Measurements from ENCODE around the gene RNF123. TPM values are rescaled to one million over a fixed set of nuclear protein-coding genes. Genes with fewer than 3 reads are reported as not detected.
"Not testable (repeated sequence)": the region's sequence is repeated elsewhere in the genome, so short reads cannot be mapped to it uniquely, and the experiment has no call there.

RNF123 gene
- total RNA-seq, 6 experiments from 2014 or later, result 32.4 to 48.3 (median 39.9) TPM

DNA sequence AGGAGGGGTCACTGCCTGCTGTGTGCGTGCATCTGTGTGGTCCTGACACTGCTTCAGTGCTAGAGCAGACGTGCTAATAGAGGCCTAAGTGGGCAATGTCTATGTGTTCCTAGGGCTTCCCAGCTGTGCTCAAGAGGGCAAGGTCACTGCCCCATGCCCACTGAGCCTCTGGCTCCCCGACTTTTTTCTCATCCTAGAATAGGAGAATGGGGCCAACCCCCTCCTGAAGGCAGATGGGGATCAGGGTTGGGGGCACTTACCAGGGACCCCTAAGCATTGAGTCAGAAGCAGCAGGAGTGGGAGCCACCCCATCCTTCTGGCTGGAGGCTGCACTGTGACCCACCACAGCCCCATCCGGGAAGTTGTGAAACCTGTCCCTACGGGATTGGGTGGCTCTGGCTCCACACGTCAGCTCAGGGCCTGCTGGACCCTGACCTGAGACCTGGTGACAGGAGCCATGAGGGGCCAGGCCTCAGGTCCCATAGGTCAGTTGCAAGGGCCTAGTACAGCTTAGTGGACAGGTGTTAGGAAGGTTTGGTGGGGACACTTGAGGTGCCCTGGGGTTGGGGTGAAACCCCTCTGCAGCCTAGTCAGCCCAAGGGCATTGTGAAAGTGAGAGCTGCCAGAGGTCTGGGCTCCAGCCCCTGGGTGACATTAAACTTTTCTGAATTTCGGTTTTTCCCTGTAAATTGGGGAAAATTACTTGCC lies 865 bp upstream of the RNF123 start:
- WGBS (ENCODE audit: insufficient coverage, low coverage, low lambda C conversion rate, missing lambda C conversion rate), result 20% methylated on average over 2 of the region's 7 CpGs
- peak; percentile 83 to 89 (median 86) for ATAC-seq
- Histone ChIP-seq H3K36me3 (peaks cover 0 to 13% (median 4%) of the 10 kb centered on the region in 4 donors), H3K4me1 (peaks cover 0 to 26% (median 0%) of the 10 kb centered on the region in 4 donors), H3K27ac (peak overlapping the region; percentile 88 to 97 (median 91)), H3K4me3 (peak overlapping the region; percentile 99 to 100 (median 100))
- H3K9me3 ChIP-seq; H3K27me3 ChIP-seq; intact Hi-C loops (cut with DNase I): not testable (repeated sequence)
- peak; percentile 89 for TF ChIP-seq POLR2A (IDR thresholded peaks at IDR 0.05)
- DNase-seq, result peak; percentile 70 to 89 (median 88)

DNA sequence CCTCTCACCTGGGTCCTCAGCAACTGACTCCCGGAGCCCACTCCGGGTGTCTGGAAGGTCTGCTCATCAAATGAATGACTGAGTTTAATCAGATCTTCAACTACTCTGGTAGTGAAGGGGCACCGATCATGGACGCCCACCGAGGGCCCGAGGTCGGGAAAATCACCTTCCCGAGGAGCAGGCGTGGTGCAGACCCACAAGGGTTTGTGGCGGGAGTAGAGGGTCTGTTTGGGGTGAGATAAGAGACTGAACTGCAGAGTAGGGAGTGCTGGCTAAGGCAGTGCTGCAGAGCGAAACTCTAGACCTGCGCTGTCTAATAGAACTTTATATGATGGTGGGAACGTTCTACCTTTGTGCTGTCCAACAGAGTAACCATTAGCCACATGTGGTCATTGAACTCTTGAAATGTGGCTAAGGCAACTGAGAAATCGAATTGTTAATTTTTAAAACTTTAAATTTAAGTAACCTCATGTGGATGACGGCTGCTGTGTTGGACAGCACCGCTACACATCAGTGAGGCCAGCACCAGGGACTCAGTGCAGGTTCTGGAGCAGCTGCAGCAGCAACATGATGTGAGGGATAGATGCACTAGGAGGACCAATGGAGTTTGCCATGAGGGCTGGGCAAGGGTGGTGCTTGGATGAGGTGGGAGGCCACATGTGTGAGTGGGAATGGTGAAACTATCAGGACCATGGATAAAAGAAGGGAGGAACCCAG lies 709 bp downstream of the RNF123 start:
- Histone ChIP-seq H3K27ac (peak overlapping the region in 2 of 3 donors; percentile 88 to 91), H3K4me3 (peak overlapping the region; percentile 99 to 100 (median 100)), H3K4me1 (peaks cover 0 to 26% (median 0%) of the 10 kb centered on the region in 4 donors)
- DNase-seq; H3K9me3 ChIP-seq; H3K27me3 ChIP-seq; H3K36me3 ChIP-seq; intact Hi-C loops (cut with DNase I); ATAC-seq: not testable (repeated sequence)
- WGBS (ENCODE audit: insufficient coverage, low coverage, low lambda C conversion rate, missing lambda C conversion rate), result 9% methylated on average over 14 of the region's 16 CpGs

DNA sequence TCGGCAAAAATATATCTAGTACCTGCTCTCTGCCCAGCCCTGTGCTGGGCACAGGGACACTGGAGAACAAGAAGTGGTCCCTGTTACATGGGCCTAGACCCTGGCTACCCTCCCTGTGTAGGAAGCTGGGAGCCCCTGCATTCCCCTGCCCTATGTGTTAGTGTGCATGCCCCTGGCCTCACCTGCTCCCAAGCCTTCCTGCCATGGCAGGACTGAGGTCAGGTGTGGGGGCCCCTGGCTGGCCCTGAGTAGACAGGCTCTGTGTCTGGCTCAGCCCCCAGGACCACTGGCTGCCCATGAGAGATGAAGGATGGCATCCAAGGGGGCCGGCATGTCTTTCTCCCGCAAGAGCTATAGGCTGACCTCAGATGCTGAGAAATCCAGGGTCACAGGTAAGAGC lies 1.5 kb downstream of the RNF123 start:
- H3K27ac ChIP-seq; ATAC-seq; H3K27me3 ChIP-seq; DNase-seq; H3K4me3 ChIP-seq; intact Hi-C loops (cut with DNase I); H3K36me3 ChIP-seq; H3K9me3 ChIP-seq: not testable (repeated sequence)
- peaks cover 0 to 26% (median 0%) of the 10 kb centered on the region in 4 donors for H3K4me1 ChIP-seq
- 67% methylated on average over 1 of the region's 3 CpGs for WGBS (ENCODE audit: insufficient coverage, low coverage, low lambda C conversion rate, missing lambda C conversion rate)

DNA sequence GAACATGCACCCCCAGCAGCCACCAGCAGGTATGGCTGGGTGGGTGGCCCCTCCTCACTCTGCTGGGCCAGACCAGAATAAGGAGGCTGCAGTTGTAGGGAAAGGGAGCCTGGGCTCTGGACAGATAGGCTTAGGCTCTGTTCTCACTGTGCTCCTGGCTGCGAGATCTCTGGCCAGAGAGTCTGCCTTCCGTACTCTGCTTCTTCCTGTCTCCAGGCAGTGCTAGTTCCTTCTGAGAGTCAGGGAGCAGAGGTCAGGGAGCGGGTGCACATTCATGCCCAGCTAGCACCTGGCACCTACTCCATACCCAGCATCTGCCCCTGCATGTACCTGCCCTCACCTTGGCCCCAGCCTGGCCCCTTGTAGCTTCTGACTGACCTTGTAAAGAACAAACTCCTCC lies 2.1 kb downstream of the RNF123 start:
- peaks cover 0 to 26% (median 0%) of the 10 kb centered on the region in 4 donors for H3K4me1 ChIP-seq
- H3K36me3 ChIP-seq; H3K4me3 ChIP-seq; H3K27ac ChIP-seq; H3K9me3 ChIP-seq; intact Hi-C loops (cut with DNase I); DNase-seq; H3K27me3 ChIP-seq; ATAC-seq: not testable (repeated sequence)
- no CpG with 5 or more reads among the region's 3 CpGs for WGBS (ENCODE audit: insufficient coverage, low coverage, low lambda C conversion rate, missing lambda C conversion rate)

DNA sequence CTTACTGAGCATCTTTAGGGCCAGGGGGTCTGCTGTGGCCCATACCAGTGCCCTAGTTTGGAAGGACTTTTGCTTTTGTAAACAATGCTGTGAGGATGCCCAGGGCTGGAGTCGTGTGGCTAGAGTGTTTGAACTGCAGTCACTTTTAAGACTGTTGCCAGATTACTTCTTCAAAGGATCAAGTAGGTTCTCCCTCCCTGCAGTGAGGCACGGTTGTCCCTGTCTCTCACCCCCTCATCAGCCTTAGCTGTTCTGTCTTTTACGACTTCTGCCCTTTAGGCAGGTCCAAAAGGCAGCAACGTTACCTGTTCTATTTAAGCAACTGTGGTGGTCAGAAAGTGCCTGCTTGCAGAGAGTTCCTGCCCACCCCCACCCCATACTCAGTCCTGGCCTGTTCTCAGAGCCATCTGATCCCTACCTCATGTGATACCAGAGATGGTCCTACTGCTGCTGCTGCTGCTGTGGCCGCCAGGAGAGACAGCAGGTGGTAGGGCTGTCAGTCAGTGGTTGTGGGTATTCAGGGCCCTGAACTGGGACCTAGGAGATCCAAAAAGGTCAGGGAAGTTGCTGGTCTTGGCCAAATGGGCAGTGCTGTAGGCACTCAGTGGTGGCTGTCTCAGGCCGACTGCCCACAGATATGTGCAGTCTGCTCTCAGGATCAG lies 5.2 kb downstream of the RNF123 start:
- DNase-seq; H3K27ac ChIP-seq; intact Hi-C loops (cut with DNase I); H3K9me3 ChIP-seq; H3K4me3 ChIP-seq; H3K27me3 ChIP-seq; ATAC-seq: not testable (repeated sequence)
- H3K36me3 ChIP-seq, result peaks cover 0 to 19% (median 5%) of the 10 kb centered on the region in 4 donors
- WGBS (ENCODE audit: insufficient coverage, low coverage, low lambda C conversion rate, missing lambda C conversion rate), result 42% methylated on average over 4 of the region's 6 CpGs
- peaks cover 0 to 18% (median 0%) of the 10 kb centered on the region in 4 donors for H3K4me1 ChIP-seq

DNA sequence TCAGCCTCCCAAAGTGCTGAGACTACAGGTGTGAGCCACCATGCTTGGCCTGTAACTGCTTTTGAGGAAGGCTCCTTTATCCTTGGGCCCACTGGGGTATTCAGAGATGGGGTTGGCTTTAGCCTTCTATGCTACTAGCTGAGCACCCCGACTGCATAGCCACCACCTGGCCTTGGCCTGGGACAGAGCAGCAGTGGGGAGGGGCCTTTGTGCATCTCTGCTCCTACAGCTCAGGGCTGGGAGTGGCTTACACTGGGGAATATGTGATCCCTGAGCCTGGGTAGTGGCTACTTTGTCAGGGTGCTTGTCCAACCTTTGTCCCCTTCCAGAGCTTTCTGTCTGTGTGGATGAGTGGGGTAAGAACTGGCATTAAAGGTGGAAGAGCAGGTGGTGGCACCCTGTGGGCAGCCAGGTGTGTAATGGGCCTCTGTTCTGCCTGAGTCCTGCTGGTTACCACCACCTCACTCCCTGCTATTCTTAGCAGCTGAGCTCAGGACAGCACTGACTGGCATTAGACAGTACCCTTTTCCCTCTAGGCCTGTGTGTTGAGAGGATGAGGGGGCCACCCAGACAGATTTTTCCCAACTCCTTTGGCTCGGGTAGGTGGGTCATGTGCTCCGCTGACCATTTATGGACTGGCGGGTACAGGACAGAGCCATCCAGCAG lies 6.1 kb downstream of the RNF123 start:
- H3K27ac ChIP-seq; DNase-seq; intact Hi-C loops (cut with DNase I); H3K27me3 ChIP-seq; H3K4me3 ChIP-seq; H3K9me3 ChIP-seq: not testable (repeated sequence)
- ATAC-seq, result peak; percentile 10 to 27 (median 12)
- 80% methylated on average over 1 of the region's 4 CpGs for WGBS (ENCODE audit: insufficient coverage, low coverage, low lambda C conversion rate, missing lambda C conversion rate)
- peaks cover 0 to 24% (median 5%) of the 10 kb centered on the region in 4 donors for H3K36me3 ChIP-seq
- peaks cover 0 to 12% (median 0%) of the 10 kb centered on the region in 4 donors for H3K4me1 ChIP-seq

DNA sequence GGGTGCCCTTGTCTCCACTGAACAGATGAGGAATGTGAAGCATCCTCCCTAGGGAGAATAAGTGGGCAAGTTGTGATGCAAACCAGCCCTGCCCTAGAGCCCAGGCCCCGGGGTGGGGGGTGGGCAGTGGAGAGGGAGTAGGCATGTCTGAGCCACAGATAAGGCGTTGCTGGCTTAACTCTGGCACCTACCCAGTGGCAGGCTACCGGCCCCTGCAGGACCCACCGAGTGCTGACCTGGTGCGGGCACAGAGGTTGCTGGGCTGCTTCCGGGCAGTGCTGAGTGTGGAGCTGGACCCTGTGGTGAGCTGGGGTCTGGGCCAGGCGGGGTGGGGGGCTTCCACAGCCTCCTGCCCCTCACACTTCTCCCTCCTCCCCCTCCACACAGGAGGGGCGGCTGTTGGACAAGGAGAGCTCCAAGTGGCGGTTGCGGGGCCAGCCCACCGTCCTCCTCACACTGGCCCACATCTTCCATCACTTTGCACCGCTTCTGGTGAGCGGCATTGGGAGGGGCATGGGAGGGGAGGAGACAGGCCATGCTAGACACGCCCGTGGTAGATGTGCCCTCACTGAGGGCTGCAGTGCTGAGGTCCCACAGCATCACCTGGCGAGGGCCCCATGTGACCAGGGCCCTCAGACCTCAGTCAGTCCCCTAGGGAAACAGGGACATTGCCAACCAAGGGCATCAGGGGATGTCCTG lies 10.1 kb downstream of the RNF123 start:
- no peak overlapping the region for H3K27ac ChIP-seq
- H3K36me3 ChIP-seq, result peaks cover 0 to 52% (median 12%) of the 10 kb centered on the region in 4 donors
- H3K27me3 ChIP-seq, result no peaks in the 10 kb centered on the region
- intact Hi-C loops (cut with DNase I), result no loop called here
- H3K9me3 ChIP-seq, result no peaks in the 10 kb centered on the region
- WGBS (ENCODE audit: insufficient coverage, low coverage, low lambda C conversion rate, missing lambda C conversion rate), result 69% methylated on average over 2 of the region's 16 CpGs
- no peak for ATAC-seq
- H3K4me3 ChIP-seq, result no peak overlapping the region
- no peak for TF ChIP-seq POLR2A (IDR thresholded peaks at IDR 0.05)
- TF ChIP-seq, protein P1, sequence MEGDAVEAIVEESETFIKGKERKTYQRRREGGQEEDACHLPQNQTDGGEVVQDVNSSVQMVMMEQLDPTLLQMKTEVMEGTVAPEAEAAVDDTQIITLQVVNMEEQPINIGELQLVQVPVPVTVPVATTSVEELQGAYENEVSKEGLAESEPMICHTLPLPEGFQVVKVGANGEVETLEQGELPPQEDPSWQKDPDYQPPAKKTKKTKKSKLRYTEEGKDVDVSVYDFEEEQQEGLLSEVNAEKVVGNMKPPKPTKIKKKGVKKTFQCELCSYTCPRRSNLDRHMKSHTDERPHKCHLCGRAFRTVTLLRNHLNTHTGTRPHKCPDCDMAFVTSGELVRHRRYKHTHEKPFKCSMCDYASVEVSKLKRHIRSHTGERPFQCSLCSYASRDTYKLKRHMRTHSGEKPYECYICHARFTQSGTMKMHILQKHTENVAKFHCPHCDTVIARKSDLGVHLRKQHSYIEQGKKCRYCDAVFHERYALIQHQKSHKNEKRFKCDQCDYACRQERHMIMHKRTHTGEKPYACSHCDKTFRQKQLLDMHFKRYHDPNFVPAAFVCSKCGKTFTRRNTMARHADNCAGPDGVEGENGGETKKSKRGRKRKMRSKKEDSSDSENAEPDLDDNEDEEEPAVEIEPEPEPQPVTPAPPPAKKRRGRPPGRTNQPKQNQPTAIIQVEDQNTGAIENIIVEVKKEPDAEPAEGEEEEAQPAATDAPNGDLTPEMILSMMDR (IDR thresholded peaks at IDR 0.05), result no peak
- H3K4me1 ChIP-seq, result no peaks in the 10 kb centered on the region
- DNase-seq, result no peak

Data from right lobe of liver (tissue), 6 donors.